Measurements from ENCODE around the gene MAST4. TPM values are rescaled to one million over a fixed set of nuclear protein-coding genes. Genes with fewer than 3 reads are reported as not detected.

Gene MAST4
- total and polyA plus RNA-seq, 2 of the 13 experiments (the other 11 are each of a cell fraction or from before 2014, with no cell fraction given): 3.4 to 3.7 TPM

DNA sequence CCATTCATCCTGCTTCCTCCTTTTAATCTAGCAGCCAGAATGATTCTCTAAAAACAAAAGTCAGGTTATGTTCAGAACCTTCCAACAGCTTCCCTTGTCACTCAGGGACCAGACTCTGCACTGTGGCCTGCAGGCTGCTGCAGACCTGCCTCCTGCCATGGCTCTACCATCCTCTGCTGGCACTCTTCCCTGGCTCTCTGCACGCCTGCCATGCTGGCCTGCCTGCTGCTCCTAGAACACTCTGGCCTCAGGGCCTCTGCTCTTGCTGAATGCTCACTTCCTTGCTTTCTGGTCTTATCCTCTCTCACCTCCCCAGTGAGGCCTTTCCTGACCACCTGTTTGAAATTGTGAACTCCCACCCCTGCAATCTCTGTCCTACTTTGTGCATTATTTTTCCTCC, 451.0 kb downstream of the MAST4 start (continued):
- TF ChIP-seq KDM5B (CRISPR knock-in tag; IDR thresholded peaks at IDR 0.05; ENCODE audit: borderline replicate concordance) (no peak), ZNF484 (CRISPR knock-in tag; IDR thresholded peaks at IDR 0.05; ENCODE audit: borderline replicate concordance, low read depth) (no peak), SMARCE1 (IDR thresholded peaks at IDR 0.05; ENCODE audit: borderline replicate concordance) (no peak), ZNF333 (CRISPR knock-in tag; IDR thresholded peaks at IDR 0.05; ENCODE audit: borderline replicate concordance) (no peak), HDAC6 (IDR thresholded peaks at IDR 0.05; ENCODE audit: low read depth, low read length) (no peak), PHF20 (CRISPR knock-in tag; IDR thresholded peaks at IDR 0.05) (no peak), ZNF616 (CRISPR knock-in tag; IDR thresholded peaks at IDR 0.05; ENCODE audit: low read depth) (no peak)
- TF ChIP-seq, protein P1, sequence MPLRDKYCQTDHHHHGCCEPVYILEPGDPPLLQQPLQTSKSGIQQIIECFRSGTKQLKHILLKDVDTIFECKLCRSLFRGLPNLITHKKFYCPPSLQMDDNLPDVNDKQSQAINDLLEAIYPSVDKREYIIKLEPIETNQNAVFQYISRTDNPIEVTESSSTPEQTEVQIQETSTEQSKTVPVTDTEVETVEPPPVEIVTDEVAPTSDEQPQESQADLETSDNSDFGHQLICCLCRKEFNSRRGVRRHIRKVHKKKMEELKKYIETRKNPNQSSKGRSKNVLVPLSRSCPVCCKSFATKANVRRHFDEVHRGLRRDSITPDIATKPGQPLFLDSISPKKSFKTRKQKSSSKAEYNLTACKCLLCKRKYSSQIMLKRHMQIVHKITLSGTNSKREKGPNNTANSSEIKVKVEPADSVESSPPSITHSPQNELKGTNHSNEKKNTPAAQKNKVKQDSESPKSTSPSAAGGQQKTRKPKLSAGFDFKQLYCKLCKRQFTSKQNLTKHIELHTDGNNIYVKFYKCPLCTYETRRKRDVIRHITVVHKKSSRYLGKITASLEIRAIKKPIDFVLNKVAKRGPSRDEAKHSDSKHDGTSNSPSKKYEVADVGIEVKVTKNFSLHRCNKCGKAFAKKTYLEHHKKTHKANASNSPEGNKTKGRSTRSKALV (CRISPR knock-in tag; IDR thresholded peaks at IDR 0.05): no peak

DNA sequence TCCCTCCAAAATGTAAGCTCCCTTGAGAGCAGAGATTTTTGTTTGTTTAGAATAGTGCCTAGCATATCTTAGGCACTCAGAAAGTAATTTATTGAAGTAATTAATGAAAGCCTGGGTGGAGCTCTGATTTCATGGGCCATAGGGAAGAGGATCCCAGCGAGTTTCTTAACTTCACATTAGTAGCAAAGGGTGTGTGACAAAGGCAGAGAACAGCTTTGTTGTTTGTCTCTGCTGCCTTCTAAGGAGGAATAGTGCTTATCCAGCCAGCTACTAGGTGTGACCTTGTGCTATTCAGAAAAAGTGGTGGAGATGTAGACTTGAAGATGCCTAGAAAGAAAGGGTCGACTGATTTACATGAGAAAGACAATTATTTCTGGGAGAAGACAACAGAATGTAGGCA, 451.4 kb downstream of the MAST4 start:
- H3K4me3 ChIP-seq (replicated peaks in 1 of 3; ENCODE audit: insufficient read depth in 1 of 3, low read depth in 2 of 3, low read length in 3 of 3): no peak overlapping the region
- H3K9ac ChIP-seq (ENCODE audit: insufficient read depth, low read depth, low read length): no peak overlapping the region
- BruUV-seq (replicated peaks): no TSS peak
- in situ Hi-C loops (cut with HindIII; ENCODE audit: extremely low pct_ligation_motif_present, low pct_unique_long_range_greater_than_20kb): no loop called here
- H3K4me1 ChIP-seq (ENCODE audit: insufficient read depth, low read length): peaks cover 7% of the 10 kb centered on the region
- H3K79me2 ChIP-seq (ENCODE audit: insufficient read depth, low read length): no peaks in the 10 kb centered on the region
- no peak overlapping the region for H2AFZ ChIP-seq (ENCODE audit: low read length)
- TF ChIP-seq AHR (CRISPR knock-in tag; IDR thresholded peaks at IDR 0.05): no peak
- TF ChIP-seq, protein P2, sequence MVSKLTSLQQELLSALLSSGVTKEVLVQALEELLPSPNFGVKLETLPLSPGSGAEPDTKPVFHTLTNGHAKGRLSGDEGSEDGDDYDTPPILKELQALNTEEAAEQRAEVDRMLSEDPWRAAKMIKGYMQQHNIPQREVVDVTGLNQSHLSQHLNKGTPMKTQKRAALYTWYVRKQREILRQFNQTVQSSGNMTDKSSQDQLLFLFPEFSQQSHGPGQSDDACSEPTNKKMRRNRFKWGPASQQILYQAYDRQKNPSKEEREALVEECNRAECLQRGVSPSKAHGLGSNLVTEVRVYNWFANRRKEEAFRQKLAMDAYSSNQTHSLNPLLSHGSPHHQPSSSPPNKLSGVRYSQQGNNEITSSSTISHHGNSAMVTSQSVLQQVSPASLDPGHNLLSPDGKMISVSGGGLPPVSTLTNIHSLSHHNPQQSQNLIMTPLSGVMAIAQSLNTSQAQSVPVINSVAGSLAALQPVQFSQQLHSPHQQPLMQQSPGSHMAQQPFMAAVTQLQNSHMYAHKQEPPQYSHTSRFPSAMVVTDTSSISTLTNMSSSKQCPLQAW (CRISPR knock-in tag; IDR thresholded peaks at IDR 0.05): no peak
- no peak for TF ChIP-seq NFIC (IDR thresholded peaks at IDR 0.05; ENCODE audit: low read length)
- TF ChIP-seq CENPX (CRISPR knock-in tag; IDR thresholded peaks at IDR 0.05): no peak
- TF ChIP-seq SMARCE1 (IDR thresholded peaks at IDR 0.05; ENCODE audit: borderline replicate concordance): no peak
- no peak for TF ChIP-seq TOPORS (CRISPR knock-in tag; IDR thresholded peaks at IDR 0.05)
- TF ChIP-seq AGO1 (IDR thresholded peaks at IDR 0.05; ENCODE audit: low read depth, low read length, poor library complexity, severe bottlenecking): no peak
- TF ChIP-seq NFKBIZ (CRISPR knock-in tag; IDR thresholded peaks at IDR 0.05): no peak
- no peak for TF ChIP-seq MEIS2 (CRISPR knock-in tag; IDR thresholded peaks at IDR 0.05)
- TF ChIP-seq GTF2F1 (IDR thresholded peaks at IDR 0.05; ENCODE audit: low read length): no peak
- H3K9me3 ChIP-seq (ENCODE audit: low read length): no peaks in the 10 kb centered on the region
- ATAC-seq (no peak), DNase-seq (ENCODE audit: low spot score) (no peak), FAIRE-seq (no peak)
- 88% methylated on average over 2 of the region's 2 CpGs for WGBS (ENCODE audit: low lambda C conversion rate)
- no peaks in the 10 kb centered on the region for H3K36me3 ChIP-seq (replicated peaks in 1 of 2; ENCODE audit: control insufficient read depth in 1 of 2, insufficient read depth in 2 of 2, low read length in 2 of 2)
- H3K27ac ChIP-seq (ENCODE audit: extremely low read length, insufficient read depth, low read length): no peak overlapping the region
- no peaks in the 10 kb centered on the region for H3K27me3 ChIP-seq (ENCODE audit: control insufficient read depth in 1 of 2, insufficient read depth in 2 of 2, low read length in 2 of 2)
- intact Hi-C loops (cut with micrococcal nuclease; ENCODE audit: unreplicated experiment): loop anchor here (5.0 kb wide), 1 partner anchor 50 kb away; no protein-coding TSS in a partner anchor
- no peaks in the 10 kb centered on the region for H4K20me1 ChIP-seq (ENCODE audit: insufficient read depth, low read length)
- POLR2A ChIA-PET: interaction anchor here (1.0 kb wide), 1 partner anchor 43 kb away, joined by 3 read pairs; no protein-coding TSS in a partner anchor
- CTCF ChIA-PET (ENCODE audit: low intra/inter-chr PET ratio, low total read pairs): no interaction called here
- no peak overlapping the region for H3K4me2 ChIP-seq (ENCODE audit: low read depth, low read length)

All from HepG2 (cell line).